GM12875 (cell line): ENCODE measurements around the gene NMUR1.
A peak's percentile ranks its signal among the peaks of the same experiment; 100 is the strongest.
"Not testable (repeated sequence)": the region's sequence is repeated elsewhere in the genome, so short reads cannot be mapped to it uniquely, and the experiment has no call there.

Experiments
- H3K4me3 ChIP-seq: one replicate; pipeline ENCODE4 v1.5.1; 2011; ENCODE audit warnings: low read depth, low read length, control low read depth
- CTCF ChIP-seq: IDR thresholded peaks from 2 replicates; pipeline ENCODE4 v1.5.1; 2011; ENCODE audit warnings: low read depth, mild to moderate bottlenecking, control low read depth, inconsistent platforms, low read length, moderate library complexity, borderline replicate concordance; ENCODE audit not compliant: insufficient read depth

Gene NMUR1

GRCh38 chr2:231557571-231558217, 27.4 kb upstream of the NMUR1 start:
- TF ChIP-seq CTCF, result peak; percentile 66; the same call in 1 of the 2 replicates
- H3K4me3 ChIP-seq, result no peak overlapping the region

- no peak overlapping the region for H3K4me3 ChIP-seq
- no peak for TF ChIP-seq CTCF
Measured at GRCh38 chr2:231556981-231557380, 26.7 kb upstream of the NMUR1 start.

- not testable (repeated sequence) for H3K4me3 ChIP-seq
Measured at GRCh38 chr2:231556496-231556895, 26.3 kb upstream of the NMUR1 start.

- peak overlapping the region; percentile 39 for H3K4me3 ChIP-seq
- no peak for TF ChIP-seq CTCF
Measured at GRCh38 chr2:231554748-231555545, 24.7 kb upstream of the NMUR1 start.

GRCh38 chr2:231554327-231554726, 24.1 kb upstream of the NMUR1 start:
- H3K4me3 ChIP-seq, result peak overlapping the region; percentile 39
- TF ChIP-seq CTCF, result no peak

- TF ChIP-seq CTCF, result no peak
- H3K4me3 ChIP-seq, result no peak overlapping the region
Measured at GRCh38 chr2:231552752-231553151, 22.5 kb upstream of the NMUR1 start.

- no peak overlapping the region for H3K4me3 ChIP-seq
- TF ChIP-seq CTCF, result no peak
Measured at GRCh38 chr2:231549446-231550239, 19.4 kb upstream of the NMUR1 start.
